IMR-90 (cell line): Measurements from ENCODE around the gene PLAC9.

ENCODE experiments used
- BHLHE40 ChIP-seq: fragments of 150-350 bp; IDR thresholded peaks from 2 replicates; pipeline ENCODE4 v1.6.1; 2016; ENCODE audit warnings: mild to moderate bottlenecking, low read depth, low read length
- CEBPB ChIP-seq: IDR thresholded peaks from 2 replicates; pipeline ENCODE4 v1.6.1; 2012; ENCODE audit warnings: low read depth, low read length, improper control_type of control experiment
- CHD1 ChIP-seq: IDR thresholded peaks from 2 replicates; pipeline ENCODE4 v1.6.1; 2012; ENCODE audit warnings: low read depth, low read length, improper control_type of control experiment
- CTCF ChIP-seq: conservative IDR thresholded peaks from 2 replicates; pipeline ENCODE4 v1.5.1; 2012; ENCODE audit warnings: mild to moderate bottlenecking, low read depth, low read length, improper control_type of control experiment
- FOS ChIP-seq: fragments of 150-350 bp; IDR thresholded peaks from 2 replicates; pipeline ENCODE4 v1.6.1; 2016; ENCODE audit warnings: low read depth, low read length
- MAFK ChIP-seq: IDR thresholded peaks from 2 replicates; pipeline ENCODE4 v1.6.1; 2012; ENCODE audit warnings: low read depth, low read length, improper control_type of control experiment
- MAZ ChIP-seq: IDR thresholded peaks from 2 replicates; pipeline ENCODE4 v1.6.1; 2012; ENCODE audit warnings: low read depth, mild to moderate bottlenecking, low read length, improper control_type of control experiment, moderate library complexity, borderline replicate concordance
- MXI1 ChIP-seq: IDR thresholded peaks from 2 replicates; pipeline ENCODE4 v1.6.1; 2012; ENCODE audit warnings: low read depth, mild to moderate bottlenecking, low read length, moderate library complexity, borderline replicate concordance
- NFE2L2 ChIP-seq: fragments of 150-350 bp; IDR thresholded peaks from 2 replicates; pipeline ENCODE4 v1.6.1; 2016; ENCODE audit warnings: low read depth, mild to moderate bottlenecking, low read length
- POLR2A ChIP-seq: IDR thresholded peaks from 2 replicates; pipeline ENCODE4 v1.6.1; 2012; ENCODE audit warnings: mild to moderate bottlenecking, low read depth, low read length
- RAD21 ChIP-seq: IDR thresholded peaks from 2 replicates; pipeline ENCODE4 v1.6.1; 2012; ENCODE audit warnings: low read length, improper control_type of control experiment
- RFX5 ChIP-seq: IDR thresholded peaks from 2 replicates; pipeline ENCODE4 v1.8.0; 2012; ENCODE audit warnings: low read depth, mild to moderate bottlenecking, low read length, moderate library complexity
- SMC3 ChIP-seq: fragments of 150-350 bp; IDR thresholded peaks from 2 replicates; pipeline ENCODE4 v1.6.1; 2016; ENCODE audit warnings: low read depth, mild to moderate bottlenecking, antibody characterized with exemption, low read length, moderate library complexity
- USF2 ChIP-seq: fragments of 150-350 bp; IDR thresholded peaks from 2 replicates; pipeline ENCODE4 v1.6.1; 2017; ENCODE audit warnings: mild to moderate bottlenecking, antibody characterized with exemption, low read length, low read depth

- TF ChIP-seq CTCF (no peak), FOS (no peak), SMC3 (no peak), MXI1 (no peak), POLR2A (no peak), MAFK (no peak), MAZ (no peak), NFE2L2 (no peak), USF2 (no peak), CHD1 (no peak), RFX5 (no peak), BHLHE40 (no peak), RAD21 (no peak), CEBPB (no peak)
These were observed 4.7 kb downstream of the PLAC9 start for GRCh38 chr10:80137031-80137862.
